ENCODE results near the gene IVD. TPM values are rescaled to one million over a fixed set of nuclear protein-coding genes. Genes with fewer than 3 reads are reported as not detected.

IVD gene
- total and polyA plus RNA-seq, 2 of the 8 experiments (the other 6 are each of a cell fraction or from before 2014, with no cell fraction given): 55.2 to 78.8 TPM

DNA sequence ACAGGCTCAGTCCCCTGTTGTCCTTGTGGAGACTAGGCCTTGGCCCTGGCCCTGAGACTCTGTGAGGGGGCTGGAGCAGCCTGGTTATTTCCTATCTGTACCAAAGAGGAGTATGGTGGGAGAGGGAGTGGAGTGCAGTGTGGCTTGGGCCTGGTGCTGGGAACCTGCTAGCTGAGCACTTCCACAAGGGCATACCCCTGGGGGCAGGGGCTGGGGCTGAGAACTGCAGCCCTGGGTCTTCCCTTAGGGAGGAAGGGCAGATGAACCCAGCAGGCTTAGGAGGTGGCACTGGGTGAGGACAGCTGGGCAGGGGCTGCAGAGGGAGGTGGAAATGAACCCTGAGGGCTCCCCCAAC is 61.6 kb downstream of the IVD start (continued):
- TF ChIP-seq, protein P1, sequence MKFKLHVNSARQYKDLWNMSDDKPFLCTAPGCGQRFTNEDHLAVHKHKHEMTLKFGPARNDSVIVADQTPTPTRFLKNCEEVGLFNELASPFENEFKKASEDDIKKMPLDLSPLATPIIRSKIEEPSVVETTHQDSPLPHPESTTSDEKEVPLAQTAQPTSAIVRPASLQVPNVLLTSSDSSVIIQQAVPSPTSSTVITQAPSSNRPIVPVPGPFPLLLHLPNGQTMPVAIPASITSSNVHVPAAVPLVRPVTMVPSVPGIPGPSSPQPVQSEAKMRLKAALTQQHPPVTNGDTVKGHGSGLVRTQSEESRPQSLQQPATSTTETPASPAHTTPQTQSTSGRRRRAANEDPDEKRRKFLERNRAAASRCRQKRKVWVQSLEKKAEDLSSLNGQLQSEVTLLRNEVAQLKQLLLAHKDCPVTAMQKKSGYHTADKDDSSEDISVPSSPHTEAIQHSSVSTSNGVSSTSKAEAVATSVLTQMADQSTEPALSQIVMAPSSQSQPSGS (IDR thresholded peaks at IDR 0.05; ENCODE audit: low read length): no peak
- TF ChIP-seq GABPA (IDR thresholded peaks at IDR 0.05; ENCODE audit: borderline replicate concordance, insufficient read depth, low read length): no peak
- TF ChIP-seq, protein P2, sequence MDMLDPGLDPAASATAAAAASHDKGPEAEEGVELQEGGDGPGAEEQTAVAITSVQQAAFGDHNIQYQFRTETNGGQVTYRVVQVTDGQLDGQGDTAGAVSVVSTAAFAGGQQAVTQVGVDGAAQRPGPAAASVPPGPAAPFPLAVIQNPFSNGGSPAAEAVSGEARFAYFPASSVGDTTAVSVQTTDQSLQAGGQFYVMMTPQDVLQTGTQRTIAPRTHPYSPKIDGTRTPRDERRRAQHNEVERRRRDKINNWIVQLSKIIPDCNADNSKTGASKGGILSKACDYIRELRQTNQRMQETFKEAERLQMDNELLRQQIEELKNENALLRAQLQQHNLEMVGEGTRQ (IDR thresholded peaks at IDR 0.05; ENCODE audit: low read length): no peak
- no peak for TF ChIP-seq CHD1 (IDR thresholded peaks at IDR 0.05; ENCODE audit: low read depth, low read length)
